ENCODE data around the gene SPRYD3.

DNA sequence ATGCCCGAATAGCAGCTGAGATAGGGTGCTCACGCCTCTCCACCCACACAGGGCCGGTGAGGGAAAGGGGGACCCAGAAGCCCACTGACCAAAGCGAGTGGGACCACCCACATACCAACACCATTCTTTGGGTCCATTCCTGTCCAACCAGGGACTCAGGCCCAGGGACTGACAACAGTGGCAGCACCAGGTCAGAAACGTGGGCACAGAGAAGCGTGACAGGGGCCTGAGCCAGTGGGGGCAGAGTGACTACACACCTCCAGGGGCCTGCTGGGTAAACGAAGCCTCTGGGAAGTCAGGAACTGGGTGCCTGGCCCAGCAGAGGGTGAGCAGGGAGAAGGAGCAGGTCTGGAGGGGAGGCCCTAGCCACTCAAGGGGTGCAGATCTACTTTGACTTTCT is 13.7 kb downstream of the SPRYD3 start:
- TF ChIP-seq, protein P1, sequence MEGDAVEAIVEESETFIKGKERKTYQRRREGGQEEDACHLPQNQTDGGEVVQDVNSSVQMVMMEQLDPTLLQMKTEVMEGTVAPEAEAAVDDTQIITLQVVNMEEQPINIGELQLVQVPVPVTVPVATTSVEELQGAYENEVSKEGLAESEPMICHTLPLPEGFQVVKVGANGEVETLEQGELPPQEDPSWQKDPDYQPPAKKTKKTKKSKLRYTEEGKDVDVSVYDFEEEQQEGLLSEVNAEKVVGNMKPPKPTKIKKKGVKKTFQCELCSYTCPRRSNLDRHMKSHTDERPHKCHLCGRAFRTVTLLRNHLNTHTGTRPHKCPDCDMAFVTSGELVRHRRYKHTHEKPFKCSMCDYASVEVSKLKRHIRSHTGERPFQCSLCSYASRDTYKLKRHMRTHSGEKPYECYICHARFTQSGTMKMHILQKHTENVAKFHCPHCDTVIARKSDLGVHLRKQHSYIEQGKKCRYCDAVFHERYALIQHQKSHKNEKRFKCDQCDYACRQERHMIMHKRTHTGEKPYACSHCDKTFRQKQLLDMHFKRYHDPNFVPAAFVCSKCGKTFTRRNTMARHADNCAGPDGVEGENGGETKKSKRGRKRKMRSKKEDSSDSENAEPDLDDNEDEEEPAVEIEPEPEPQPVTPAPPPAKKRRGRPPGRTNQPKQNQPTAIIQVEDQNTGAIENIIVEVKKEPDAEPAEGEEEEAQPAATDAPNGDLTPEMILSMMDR (conservative IDR thresholded peaks at IDR 0.05; ENCODE audit: low read depth, low read length), result no peak
- no peak for TF ChIP-seq EZH2 (IDR thresholded peaks at IDR 0.05; ENCODE audit: low read length, unreplicated experiment)

All from PC-3 (cell line).